Brain microvascular endothelial cell (primary cell): ENCODE data around the gene ZGPAT.
A peak's percentile ranks its signal among the peaks of the same experiment; 100 is the strongest.
"Not testable (repeated sequence)": the region's sequence is repeated elsewhere in the genome, so short reads cannot be mapped to it uniquely, and the experiment has no call there.

Experiments
- DNase-seq: peaks from one replicate; pipeline ENCODE4 v3.0.0-alpha.2; 2020
- H3K27ac ChIP-seq: fragments of 250-450 bp; sonication (Bioruptor Pico); 2 replicates; pipeline ENCODE4 v1.5.1; 2020; ENCODE audit warnings: mild to moderate bottlenecking, moderate library complexity
- H3K27me3 ChIP-seq: fragments of 250-450 bp; sonication (Bioruptor Pico); replicated peaks from 2 replicates; pipeline ENCODE4 v1.5.1; 2020; ENCODE audit warnings: mild to moderate bottlenecking
- H3K36me3 ChIP-seq: fragments of 250-450 bp; sonication (Bioruptor Pico); replicated peaks from 2 replicates; pipeline ENCODE4 v1.5.1; 2020; ENCODE audit warnings: mild to moderate bottlenecking
- H3K4me3 ChIP-seq: 2 replicates; pipeline ENCODE4 v1.5.1; 2011; ENCODE audit warnings: low read depth, mild to moderate bottlenecking, control low read depth, low read length, moderate library complexity
- in situ Hi-C: cut with HindIII; loops from 2 replicates; pipeline ENCODE4 v1.10.0; 2017; ENCODE audit warnings: low sequenced_read_pairs, low pct_ligation_motif_present
- TF ChIP-seq, protein P1 (sequence below): IDR thresholded peaks from 2 replicates; pipeline ENCODE4 v1.5.1; 2011; ENCODE audit warnings: low read depth, mild to moderate bottlenecking, moderate library complexity, low read length, control low read depth, inconsistent platforms; ENCODE audit errors: missing control alignments

The ZGPAT gene, protein sequence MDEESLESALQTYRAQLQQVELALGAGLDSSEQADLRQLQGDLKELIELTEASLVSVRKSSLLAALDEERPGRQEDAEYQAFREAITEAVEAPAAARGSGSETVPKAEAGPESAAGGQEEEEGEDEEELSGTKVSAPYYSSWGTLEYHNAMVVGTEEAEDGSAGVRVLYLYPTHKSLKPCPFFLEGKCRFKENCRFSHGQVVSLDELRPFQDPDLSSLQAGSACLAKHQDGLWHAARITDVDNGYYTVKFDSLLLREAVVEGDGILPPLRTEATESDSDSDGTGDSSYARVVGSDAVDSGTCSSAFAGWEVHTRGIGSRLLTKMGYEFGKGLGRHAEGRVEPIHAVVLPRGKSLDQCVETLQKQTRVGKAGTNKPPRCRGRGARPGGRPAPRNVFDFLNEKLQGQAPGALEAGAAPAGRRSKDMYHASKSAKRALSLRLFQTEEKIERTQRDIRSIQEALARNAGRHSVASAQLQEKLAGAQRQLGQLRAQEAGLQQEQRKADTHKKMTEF

GRCh38 chr20:63707558-63708300 is at the start of gene ZGPAT, which contains the start of gene ARFRP1:
Gene ZGPAT, plus strand, starts transcription at chr20:63708039. Its CDS starts 542 bp downstream, at chr20:63708581.
Gene ARFRP1, minus strand, starts transcription at chr20:63707976. Its CDS starts 885 bp downstream, at chr20:63707091.
- Histone ChIP-seq H3K4me3 (peak within 1 kb of the TSS; percentile 80), H3K36me3 (peaks cover 46% of the 10 kb centered on the region), H3K27ac (peak within 1 kb of the TSS; percentile 83), H3K27me3 (no peaks in the 10 kb centered on the region)
- TF ChIP-seq, protein P1, sequence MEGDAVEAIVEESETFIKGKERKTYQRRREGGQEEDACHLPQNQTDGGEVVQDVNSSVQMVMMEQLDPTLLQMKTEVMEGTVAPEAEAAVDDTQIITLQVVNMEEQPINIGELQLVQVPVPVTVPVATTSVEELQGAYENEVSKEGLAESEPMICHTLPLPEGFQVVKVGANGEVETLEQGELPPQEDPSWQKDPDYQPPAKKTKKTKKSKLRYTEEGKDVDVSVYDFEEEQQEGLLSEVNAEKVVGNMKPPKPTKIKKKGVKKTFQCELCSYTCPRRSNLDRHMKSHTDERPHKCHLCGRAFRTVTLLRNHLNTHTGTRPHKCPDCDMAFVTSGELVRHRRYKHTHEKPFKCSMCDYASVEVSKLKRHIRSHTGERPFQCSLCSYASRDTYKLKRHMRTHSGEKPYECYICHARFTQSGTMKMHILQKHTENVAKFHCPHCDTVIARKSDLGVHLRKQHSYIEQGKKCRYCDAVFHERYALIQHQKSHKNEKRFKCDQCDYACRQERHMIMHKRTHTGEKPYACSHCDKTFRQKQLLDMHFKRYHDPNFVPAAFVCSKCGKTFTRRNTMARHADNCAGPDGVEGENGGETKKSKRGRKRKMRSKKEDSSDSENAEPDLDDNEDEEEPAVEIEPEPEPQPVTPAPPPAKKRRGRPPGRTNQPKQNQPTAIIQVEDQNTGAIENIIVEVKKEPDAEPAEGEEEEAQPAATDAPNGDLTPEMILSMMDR = no peak
- DNase-seq = peak; percentile 52
- in situ Hi-C loops = no loop called here

DNA sequence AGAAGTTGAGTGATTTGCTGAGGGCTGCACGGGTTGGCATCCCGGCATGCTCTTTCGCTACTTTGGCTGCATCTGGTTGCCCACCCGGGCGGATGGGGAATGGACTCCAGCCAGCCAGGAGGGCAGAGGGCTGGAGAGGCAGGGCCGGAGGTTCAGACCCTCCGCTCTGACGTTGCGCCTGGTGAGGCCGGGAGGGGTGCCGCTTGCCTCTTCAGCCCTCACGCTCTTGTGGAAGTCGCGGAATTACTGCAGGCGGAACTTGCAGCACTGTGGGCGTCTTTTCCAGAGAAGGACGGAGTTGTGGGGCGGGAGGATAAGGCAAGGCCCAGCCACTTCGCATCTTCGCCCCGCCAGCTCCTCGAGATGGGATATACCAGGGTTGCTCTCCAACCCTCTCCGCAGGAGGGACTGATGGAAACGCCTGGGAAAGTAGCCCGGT is 49.1 kb upstream of the ZGPAT start:
- peak; percentile 20 for DNase-seq
- TF ChIP-seq, protein P1 = no peak
- Histone ChIP-seq H3K27ac (peak overlapping the region; percentile 30), H3K4me3 (peak overlapping the region; percentile 90), H3K27me3 (no peaks in the 10 kb centered on the region), H3K36me3 (peaks cover 11% of the 10 kb centered on the region)
- in situ Hi-C loops = no loop called here

DNA sequence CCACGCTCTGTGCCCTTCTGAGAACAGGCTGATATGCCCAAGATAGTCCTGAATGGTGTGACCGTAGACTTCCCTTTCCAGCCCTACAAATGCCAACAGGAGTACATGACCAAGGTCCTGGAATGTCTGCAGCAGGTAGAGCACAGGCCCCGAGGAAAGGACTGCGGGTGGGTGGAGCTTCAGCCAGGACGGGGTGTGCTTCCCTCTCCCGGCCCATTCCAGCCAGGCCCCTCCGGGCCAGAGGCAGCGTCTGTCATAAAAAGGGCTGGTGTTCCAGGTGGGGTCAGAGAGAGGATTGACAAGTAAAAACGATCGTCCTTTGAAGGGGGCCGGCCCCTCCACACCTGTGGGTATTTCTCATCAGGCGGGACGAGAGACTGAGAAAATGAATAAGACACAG is 48.5 kb upstream of the ZGPAT start:
- H3K27ac ChIP-seq = no peak overlapping the region
- DNase-seq = no peak
- TF ChIP-seq, protein P1 = no peak
- peaks cover 12% of the 10 kb centered on the region for H3K36me3 ChIP-seq
- H3K4me3 ChIP-seq = peak overlapping the region; percentile 90
- no peaks in the 10 kb centered on the region for H3K27me3 ChIP-seq
- in situ Hi-C loops = no loop called here

GRCh38 chr20:63660174-63660573 is 47.7 kb upstream of the ZGPAT start:
- peaks cover 13% of the 10 kb centered on the region for H3K36me3 ChIP-seq

DNA sequence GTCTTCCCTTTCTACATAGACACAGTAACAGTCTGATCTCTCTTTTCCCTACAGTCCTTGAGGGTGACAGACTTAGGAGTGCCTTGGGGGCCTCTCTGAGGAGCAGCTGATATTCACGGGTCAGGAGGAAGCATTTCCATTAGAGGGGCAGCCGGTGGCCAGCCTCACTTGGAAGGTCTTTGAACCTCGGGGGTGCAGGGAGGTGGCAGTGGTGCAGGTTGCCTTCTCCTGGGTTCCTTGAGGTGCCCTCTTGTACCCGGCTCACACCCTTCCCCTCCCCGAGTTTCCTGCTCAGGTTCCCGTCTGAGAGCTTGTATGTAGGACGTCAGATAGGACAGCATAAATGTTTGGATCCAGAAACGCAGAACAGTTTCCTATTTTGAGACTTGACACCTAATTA is 47.2 kb upstream of the ZGPAT start:
- Histone ChIP-seq H3K27me3 (no peaks in the 10 kb centered on the region), H3K4me3 (no peak overlapping the region), H3K27ac (no peak overlapping the region), H3K36me3 (peaks cover 15% of the 10 kb centered on the region)
- DNase-seq = no peak
- in situ Hi-C loops = no loop called here
- TF ChIP-seq, protein P1 = no peak

More at GRCh38 chr20:63660174-63660573, 47.7 kb upstream of the ZGPAT start:
- DNase-seq, H3K27ac ChIP-seq, H3K4me3 ChIP-seq, in situ Hi-C loops, H3K27me3 ChIP-seq: not testable (repeated sequence)

DNA sequence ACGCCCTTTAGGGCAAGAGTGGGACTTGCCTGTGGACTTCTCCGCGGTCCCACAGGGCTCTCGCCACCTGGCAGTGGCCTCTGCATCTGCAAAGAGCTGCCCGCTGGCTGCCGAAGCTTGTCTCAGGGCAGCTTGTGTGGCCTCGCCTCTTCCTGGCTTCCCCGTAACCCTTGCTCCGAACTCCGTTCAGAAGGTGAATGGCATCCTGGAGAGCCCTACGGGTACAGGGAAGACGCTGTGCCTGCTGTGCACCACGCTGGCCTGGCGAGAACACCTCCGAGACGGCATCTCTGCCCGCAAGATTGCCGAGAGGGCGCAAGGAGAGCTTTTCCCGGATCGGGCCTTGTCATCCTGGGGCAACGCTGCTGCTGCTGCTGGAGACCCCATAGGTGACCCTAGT is 46.7 kb upstream of the ZGPAT start:
- Histone ChIP-seq H3K36me3 (peaks cover 15% of the 10 kb centered on the region), H3K27me3 (no peaks in the 10 kb centered on the region), H3K27ac (no peak overlapping the region), H3K4me3 (no peak overlapping the region)
- DNase-seq = no peak
- in situ Hi-C loops = no loop called here
- TF ChIP-seq, protein P1 = no peak
